Esophagus squamous epithelium (tissue), 5 donors: ENCODE results near the gene RRM2. TPM values are rescaled to one million over a fixed set of nuclear protein-coding genes. Genes with fewer than 3 reads are reported as not detected.
"Not testable (repeated sequence)": the region's sequence is repeated elsewhere in the genome, so short reads cannot be mapped to it uniquely, and the experiment has no call there.

Experiments
- DNase-seq: peaks from one replicate; lab custom pipeline; 2025; lab: John Stamatoyannopoulos, UW
- H3K27ac ChIP-seq, 4 donors: fragments of 200-600 bp; sonication (generic); one replicate each; pipeline ENCODE4 v1.5.1; 2016 to 2019; ENCODE audit warnings: mild to moderate bottlenecking in 1 of 4
- H3K27me3 ChIP-seq, 4 donors: fragments of 200-600 bp; sonication (generic); 1 replicate in 3 of 4; 2 replicates in 1 of 4; pipeline versions ENCODE4 v1.5.1 to v1.6.0; 2017 to 2021; ENCODE audit warnings: antibody characterized with exemption in 1 of 4
- H3K36me3 ChIP-seq, 3 donors: fragments of 200-600 bp; sonication (generic); one replicate each; pipeline ENCODE4 v1.5.1; 2016 to 2019
- H3K4me1 ChIP-seq, 3 donors: fragments of 200-600 bp; sonication (generic); one replicate each; pipeline ENCODE4 v1.5.1; 2017 to 2019
- H3K4me3 ChIP-seq, 4 donors: fragments of 200-600 bp; sonication (generic); 1 replicate in 3 of 4; 2 replicates in 1 of 4; pipeline ENCODE4 v1.5.1; 2016 to 2019; ENCODE audit warnings: mild to moderate bottlenecking in 2 of 4, moderate library complexity in 1 of 4
- H3K9me3 ChIP-seq, 3 donors: fragments of 200-600 bp; sonication (generic); one replicate each; pipeline ENCODE4 v1.5.1; 2016 to 2019
- POLR2A ChIP-seq, 4 donors: fragments of 450-650 bp; IDR thresholded peaks; one replicate each; pipeline ENCODE4 v1.6.1; 2017; ENCODE audit warnings: antibody characterized with exemption in 4 of 4, mild to moderate bottlenecking in 4 of 4, moderate library complexity in 3 of 4
- WGBS, 2 donors: methylation state at CpG; one replicate each; pipeline ENCODE4 v1.1.5; 2018; 5-methylcytosine and 5-hydroxymethylcytosine counted together
- intact Hi-C: fragments of 100-400 bp; cut with DNase I; formaldehyde crosslinking; loops from one replicate; pipeline ENCODE4 v1.15.0; 2022
- total RNA-seq, 4 donors: library from RNA; depleted of rRNA; stranded (reverse); fragments of >200 nt; gene quantifications; one replicate each; pipeline ENCODE4 v1.1.0, GENCODE V29; 2016
- TF ChIP-seq, protein P1 (sequence below), 6 experiments: fragments of 450-650 bp in 4 of 6; fragments of 200-600 bp in 2 of 6; sonication (generic) in 2 of 6; IDR thresholded peaks; one replicate each; pipeline ENCODE4 v1.5.1; 2016 to 2019; ENCODE audit warnings: antibody characterized with exemption in 6 of 6, mild to moderate bottlenecking in 4 of 6, moderate library complexity in 4 of 6
- donor health status: DM: yes; HTN: yes; CAD: no.

Gene RRM2
- total RNA-seq, 4 donors from 2014 or later: 16.2 to 65.1 (median 41.7) TPM

- no peak for DNase-seq
- peak overlapping the region in 1 of 4 donors; percentile 56 for H3K27ac ChIP-seq
Observed at GRCh38 chr2:10145519-10146357, 23.2 kb downstream of the RRM2 start.

GRCh38 chr2:10146366-10147005, 23.9 kb downstream of the RRM2 start:
- intact Hi-C loops: no loop called here
- DNase-seq: no peak
- WGBS, 2 donors: 82 to 93% methylated on average over 9 to 11 of the region's 14 CpGs
- H3K36me3 ChIP-seq: no peaks in the 10 kb centered on the region
- no peak for TF ChIP-seq POLR2A (IDR thresholded peaks at IDR 0.05)
- TF ChIP-seq, protein P1, sequence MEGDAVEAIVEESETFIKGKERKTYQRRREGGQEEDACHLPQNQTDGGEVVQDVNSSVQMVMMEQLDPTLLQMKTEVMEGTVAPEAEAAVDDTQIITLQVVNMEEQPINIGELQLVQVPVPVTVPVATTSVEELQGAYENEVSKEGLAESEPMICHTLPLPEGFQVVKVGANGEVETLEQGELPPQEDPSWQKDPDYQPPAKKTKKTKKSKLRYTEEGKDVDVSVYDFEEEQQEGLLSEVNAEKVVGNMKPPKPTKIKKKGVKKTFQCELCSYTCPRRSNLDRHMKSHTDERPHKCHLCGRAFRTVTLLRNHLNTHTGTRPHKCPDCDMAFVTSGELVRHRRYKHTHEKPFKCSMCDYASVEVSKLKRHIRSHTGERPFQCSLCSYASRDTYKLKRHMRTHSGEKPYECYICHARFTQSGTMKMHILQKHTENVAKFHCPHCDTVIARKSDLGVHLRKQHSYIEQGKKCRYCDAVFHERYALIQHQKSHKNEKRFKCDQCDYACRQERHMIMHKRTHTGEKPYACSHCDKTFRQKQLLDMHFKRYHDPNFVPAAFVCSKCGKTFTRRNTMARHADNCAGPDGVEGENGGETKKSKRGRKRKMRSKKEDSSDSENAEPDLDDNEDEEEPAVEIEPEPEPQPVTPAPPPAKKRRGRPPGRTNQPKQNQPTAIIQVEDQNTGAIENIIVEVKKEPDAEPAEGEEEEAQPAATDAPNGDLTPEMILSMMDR (IDR thresholded peaks at IDR 0.05): no peak
- H3K4me3 ChIP-seq: no peak overlapping the region
- H3K27me3 ChIP-seq: no peaks in the 10 kb centered on the region
- peaks cover 0 to 6% (median 0%) of the 10 kb centered on the region in 3 donors for H3K4me1 ChIP-seq
- H3K27ac ChIP-seq: no peak overlapping the region
- no peaks in the 10 kb centered on the region for H3K9me3 ChIP-seq

More at GRCh38 chr2:10145519-10146357, 23.2 kb downstream of the RRM2 start:
- intact Hi-C loops: no loop called here
- no peak for TF ChIP-seq POLR2A (IDR thresholded peaks at IDR 0.05)
- WGBS, 2 donors: 66 to 82% methylated on average over 7 of the region's 13 CpGs
- H3K4me1 ChIP-seq: peaks cover 0 to 6% (median 0%) of the 10 kb centered on the region in 3 donors
- H3K4me3 ChIP-seq: no peak overlapping the region
- H3K36me3 ChIP-seq: no peaks in the 10 kb centered on the region
- no peaks in the 10 kb centered on the region for H3K9me3 ChIP-seq
- H3K27me3 ChIP-seq: no peaks in the 10 kb centered on the region

- H3K27me3 ChIP-seq, intact Hi-C loops: not testable (repeated sequence)
- 83 to 85% methylated on average over 15 of the region's 15 CpGs for WGBS, 2 donors
Observed at GRCh38 chr2:10147050-10147660, 24.6 kb downstream of the RRM2 start.

GRCh38 chr2:10148268-10148667, 25.7 kb downstream of the RRM2 start:
- intact Hi-C loops: no loop called here
- Histone ChIP-seq H3K9me3 (no peaks in the 10 kb centered on the region), H3K4me3 (no peak overlapping the region), H3K4me1 (peaks cover 0 to 6% (median 0%) of the 10 kb centered on the region in 3 donors), H3K36me3 (no peaks in the 10 kb centered on the region), H3K27me3 (no peaks in the 10 kb centered on the region), H3K27ac (no peak overlapping the region)
- TF ChIP-seq, protein P1 (IDR thresholded peaks at IDR 0.05): no peak
- no peak for TF ChIP-seq POLR2A (IDR thresholded peaks at IDR 0.05)
- DNase-seq: no peak

More at GRCh38 chr2:10147050-10147660, 24.6 kb downstream of the RRM2 start:
- not testable (repeated sequence) for H3K36me3 ChIP-seq, H3K27ac ChIP-seq, H3K4me1 ChIP-seq, DNase-seq, H3K4me3 ChIP-seq, H3K9me3 ChIP-seq

DNA sequence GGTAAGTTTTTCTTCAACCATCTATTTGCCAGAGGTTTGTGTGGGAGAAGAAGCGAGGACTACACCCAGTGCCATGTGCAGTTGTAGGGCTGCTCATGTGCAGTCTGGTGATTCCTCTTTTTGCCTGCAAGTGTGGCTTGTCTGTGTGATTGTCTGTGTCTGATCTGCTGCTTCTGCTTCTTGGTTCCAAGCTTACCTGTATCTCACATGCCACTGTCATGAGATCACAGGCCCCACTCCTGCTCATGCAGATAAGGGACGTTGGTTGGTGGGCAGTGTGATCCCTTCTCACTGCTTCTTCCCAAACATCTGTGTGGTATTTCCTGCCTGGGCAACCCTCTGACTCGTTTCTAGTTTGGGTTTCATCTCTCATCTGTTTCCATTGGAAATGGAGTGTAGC, 27.1 kb downstream of the RRM2 start:
- intact Hi-C loops: no loop called here
- Histone ChIP-seq H3K27ac (no peak overlapping the region), H3K4me1 (peaks cover 0 to 6% (median 0%) of the 10 kb centered on the region in 3 donors), H3K4me3 (no peak overlapping the region), H3K36me3 (no peaks in the 10 kb centered on the region), H3K27me3 (no peaks in the 10 kb centered on the region), H3K9me3 (no peaks in the 10 kb centered on the region)
- WGBS, 2 donors: 61 to 83% methylated on average over 2 to 3 of the region's 3 CpGs
- TF ChIP-seq, protein P1 (IDR thresholded peaks at IDR 0.05): no peak
- no peak for TF ChIP-seq POLR2A (IDR thresholded peaks at IDR 0.05)
- no peak for DNase-seq

GRCh38 chr2:10150436-10150835, 27.9 kb downstream of the RRM2 start:
- no peak overlapping the region for H3K27ac ChIP-seq
- intact Hi-C loops: no loop called here
- no peaks in the 10 kb centered on the region for H3K9me3 ChIP-seq
- H3K27me3 ChIP-seq: no peaks in the 10 kb centered on the region
- no peaks in the 10 kb centered on the region for H3K4me1 ChIP-seq
- no peak overlapping the region for H3K4me3 ChIP-seq
- no peaks in the 10 kb centered on the region for H3K36me3 ChIP-seq
- DNase-seq: no peak
- TF ChIP-seq POLR2A (IDR thresholded peaks at IDR 0.05): no peak
- TF ChIP-seq, protein P1 (IDR thresholded peaks at IDR 0.05): no peak
- WGBS, 2 donors: 84 to 86% methylated on average over 5 of the region's 5 CpGs
